HG02852 (cell line): ENCODE results near the gene RAPGEF1.

Experiments
- ATAC-seq: cut with Tn5 transposase; IDR thresholded peaks from one replicate; pipeline ENCODE4 v1.9.1; 2021; ENCODE audit warnings: mild to moderate bottlenecking, moderate library complexity; ENCODE audit not compliant: unreplicated experiment

The RAPGEF1 gene

GRCh38 chr9:131627648-131628458, 112.0 kb downstream of the RAPGEF1 start:
- no peak for ATAC-seq

- ATAC-seq: no peak
Measured at GRCh38 chr9:131627326-131627647, 112.6 kb downstream of the RAPGEF1 start.

GRCh38 chr9:131625790-131626670, 113.8 kb downstream of the RAPGEF1 start:
- ATAC-seq: no peak

- ATAC-seq: no peak
Measured at GRCh38 chr9:131625508-131625787, 114.4 kb downstream of the RAPGEF1 start.

- ATAC-seq: no peak
Measured at GRCh38 chr9:131624636-131625507, 115.0 kb downstream of the RAPGEF1 start.

DNA sequence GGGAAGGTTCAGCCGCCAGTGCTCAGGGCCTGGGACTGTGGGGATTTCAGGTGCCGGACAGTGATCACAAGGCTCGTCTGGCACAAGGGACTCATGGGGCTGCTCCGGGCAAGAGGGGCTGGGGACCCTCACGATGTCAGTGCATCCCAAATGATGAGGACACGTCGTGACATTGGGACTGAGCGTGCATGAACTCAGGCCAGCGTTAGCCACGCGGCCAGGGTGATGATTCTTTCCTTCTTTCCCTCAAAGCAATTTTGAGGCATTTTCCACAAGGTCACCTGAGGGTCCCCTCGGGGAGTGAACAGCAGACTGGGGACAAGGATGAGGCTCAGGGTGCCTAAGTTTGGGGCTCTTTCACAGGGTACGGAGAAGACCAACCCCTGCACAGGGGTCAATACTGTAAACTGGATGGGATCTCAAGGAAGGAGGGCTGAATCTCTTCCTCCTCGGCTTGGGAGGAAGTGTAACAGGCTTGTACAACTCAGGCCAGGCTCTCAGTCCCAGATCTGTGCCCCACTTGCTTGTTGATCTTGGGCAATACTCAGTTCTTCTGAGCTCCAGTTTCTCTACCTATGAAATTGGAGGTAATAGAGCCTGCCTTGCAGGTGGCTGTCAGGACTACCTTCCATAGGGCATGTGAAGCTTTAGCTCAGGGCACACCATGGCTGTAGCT, 116.1 kb downstream of the RAPGEF1 start:
- ATAC-seq: no peak

- peak; percentile 49 for ATAC-seq
Measured at GRCh38 chr9:131622523-131622922, 117.4 kb downstream of the RAPGEF1 start.

DNA sequence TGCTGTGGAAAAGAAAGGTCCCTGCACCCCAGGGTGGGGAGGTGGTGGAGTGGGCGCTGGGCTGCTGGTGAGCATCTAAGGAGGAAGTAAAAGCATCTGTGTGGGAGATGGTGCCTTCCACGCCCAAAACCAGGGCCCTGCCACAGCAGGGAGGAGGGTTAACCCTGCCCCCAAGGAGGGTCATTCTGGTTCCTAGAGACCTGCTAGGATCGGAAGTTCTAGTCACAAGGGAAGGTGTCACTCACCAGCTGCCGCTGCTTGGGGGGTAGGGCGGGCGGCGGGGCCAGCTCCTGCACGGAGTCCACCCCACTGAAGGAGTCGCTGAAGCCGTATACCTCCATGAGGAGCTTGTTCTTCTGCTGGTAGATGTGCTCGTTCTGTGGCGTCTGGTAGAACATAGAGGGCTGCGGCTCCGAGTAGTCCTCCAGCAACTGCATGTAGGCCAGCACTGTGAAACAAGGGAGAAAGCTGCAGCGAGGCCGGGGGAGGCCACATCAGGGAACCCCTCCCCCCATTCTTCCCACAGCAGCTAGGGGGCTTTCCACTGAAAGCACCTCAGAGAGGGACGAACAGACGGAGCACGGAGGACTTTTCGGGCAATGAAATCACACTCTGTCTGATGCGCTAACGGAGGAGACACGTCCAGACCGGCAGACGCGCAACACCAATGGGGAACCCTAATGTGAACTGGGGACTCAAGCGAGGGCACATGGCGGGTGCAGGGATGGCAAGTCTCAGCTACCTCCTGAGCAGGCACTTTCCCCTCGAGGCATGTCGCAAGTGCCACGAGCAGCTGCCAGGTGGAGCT, 118.1 kb downstream of the RAPGEF1 start:
- no peak for ATAC-seq

DNA sequence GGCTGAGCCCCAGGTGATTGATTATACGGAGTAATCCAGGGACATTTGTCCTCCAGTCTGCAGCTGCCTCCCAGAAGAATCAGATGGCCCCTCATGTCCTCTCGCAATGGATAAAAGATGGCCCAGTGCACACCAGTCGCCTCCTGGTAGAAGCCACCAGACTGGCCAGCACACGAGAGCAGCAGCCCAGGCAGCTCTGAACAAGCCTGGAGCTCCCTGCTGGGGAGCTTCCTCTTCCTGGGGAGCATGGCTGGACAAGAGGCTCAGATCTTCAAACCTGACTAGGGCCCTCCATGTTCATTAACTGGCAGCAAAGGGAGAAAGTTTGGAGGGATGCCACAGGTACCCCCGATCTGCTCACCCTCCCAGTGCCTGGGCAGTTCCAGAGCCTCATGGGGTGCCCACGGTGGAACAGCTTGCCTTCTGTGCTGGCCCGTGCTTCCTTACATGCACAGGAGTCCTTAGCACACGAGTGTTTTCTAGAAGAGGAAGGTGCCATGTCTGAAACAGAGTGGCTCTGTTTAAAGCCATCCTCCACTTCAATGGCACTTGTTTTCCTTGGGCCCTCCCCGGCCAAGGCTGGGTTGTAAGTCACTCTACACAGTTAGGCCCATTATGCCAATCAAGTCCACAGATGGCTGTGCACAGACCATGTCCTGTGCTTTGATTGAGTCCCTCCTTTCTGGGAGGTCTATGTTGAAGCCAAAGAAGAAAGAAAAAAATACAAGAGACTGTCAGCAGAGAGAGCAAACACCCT, 118.9 kb downstream of the RAPGEF1 start:
- no peak for ATAC-seq

- ATAC-seq: no peak
Measured at GRCh38 chr9:131619680-131620079, 120.2 kb downstream of the RAPGEF1 start.

DNA sequence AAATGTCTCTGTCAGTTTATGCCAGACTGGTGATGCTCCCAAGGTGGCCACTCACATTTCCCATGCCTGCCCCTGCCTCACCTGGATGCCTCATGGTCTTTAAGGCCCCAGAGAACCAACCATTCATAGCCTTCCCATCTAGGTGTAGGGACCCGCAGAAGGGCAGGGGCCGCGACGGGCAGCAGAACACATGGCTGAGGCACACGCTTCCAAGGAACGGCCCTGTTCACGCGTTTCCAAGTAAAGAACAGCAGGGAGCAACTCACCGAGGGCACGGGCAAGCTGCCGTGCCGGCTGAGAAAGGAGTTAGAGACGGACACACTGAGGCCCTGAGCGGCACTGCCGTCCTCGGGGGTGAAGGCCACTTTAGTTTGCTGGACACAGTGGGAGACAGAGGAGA, 121.1 kb downstream of the RAPGEF1 start:
- no peak for ATAC-seq

DNA sequence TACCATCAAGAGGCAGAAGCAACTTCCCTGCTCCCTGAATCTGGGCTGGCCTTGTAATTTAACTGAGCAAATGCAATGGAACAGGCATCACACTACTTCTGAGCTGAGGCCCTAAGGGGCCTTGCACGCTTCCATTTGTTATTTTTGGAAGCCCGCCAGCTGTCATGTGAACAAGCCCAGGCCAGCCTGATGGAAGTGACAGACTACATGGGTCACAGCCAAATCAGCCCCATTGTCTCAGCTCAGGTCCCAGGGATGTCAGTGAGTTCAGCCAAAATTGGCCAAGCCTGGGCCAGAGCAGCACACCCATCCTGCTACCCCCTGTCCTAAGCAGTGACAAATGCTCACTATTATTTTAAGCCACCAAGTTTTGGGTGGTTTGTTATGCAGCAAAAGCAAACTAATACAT, 121.8 kb downstream of the RAPGEF1 start:
- ATAC-seq: no peak

DNA sequence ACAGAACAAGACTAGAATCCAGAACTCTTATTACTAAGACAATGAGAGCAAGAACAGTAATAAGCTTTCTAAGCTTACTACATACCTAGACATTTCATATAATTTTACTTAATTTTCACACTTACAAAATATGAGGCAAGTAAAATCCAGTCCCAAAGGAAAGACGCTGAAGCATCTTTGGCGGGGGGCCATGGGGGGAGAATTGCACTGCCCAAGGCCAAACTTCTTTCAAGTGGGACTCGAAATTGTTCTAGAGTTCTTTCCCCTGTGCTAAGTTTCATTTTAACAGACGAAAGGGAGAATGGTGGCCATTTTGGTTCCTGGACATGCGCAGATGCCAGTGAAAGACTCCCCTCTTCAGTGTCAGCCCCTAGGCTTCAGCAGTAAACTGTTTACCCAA, 122.3 kb downstream of the RAPGEF1 start:
- no peak for ATAC-seq

DNA sequence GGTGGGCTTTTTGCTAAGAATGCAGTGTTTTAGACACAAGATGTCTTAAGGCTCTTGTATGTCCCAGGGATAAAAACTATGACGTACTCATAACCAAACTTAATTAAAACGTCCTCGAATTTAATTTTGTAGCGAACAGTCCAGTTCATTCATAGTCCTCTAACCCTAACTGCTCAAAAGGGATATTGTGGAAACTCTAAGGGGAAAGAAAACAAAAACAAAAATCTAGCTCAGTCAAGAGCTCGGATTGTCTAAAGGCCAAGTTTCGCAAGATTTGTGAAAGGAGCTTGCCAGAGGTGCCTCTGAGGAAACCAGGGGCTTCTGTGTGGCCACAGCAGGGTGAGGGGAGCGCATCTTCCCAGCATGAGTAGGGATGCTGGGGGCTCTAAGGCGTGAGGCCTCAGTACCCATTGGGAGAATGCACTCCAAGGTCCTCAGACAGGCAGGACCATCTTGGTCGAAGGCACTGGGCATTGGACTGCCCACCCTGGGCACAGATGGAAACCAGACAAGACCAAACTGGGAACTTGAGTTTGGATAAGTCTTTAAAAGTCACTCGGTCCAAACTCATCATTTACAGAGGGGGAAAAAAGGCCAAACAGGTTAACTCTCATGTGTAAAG, 122.8 kb downstream of the RAPGEF1 start:
- no peak for ATAC-seq

DNA sequence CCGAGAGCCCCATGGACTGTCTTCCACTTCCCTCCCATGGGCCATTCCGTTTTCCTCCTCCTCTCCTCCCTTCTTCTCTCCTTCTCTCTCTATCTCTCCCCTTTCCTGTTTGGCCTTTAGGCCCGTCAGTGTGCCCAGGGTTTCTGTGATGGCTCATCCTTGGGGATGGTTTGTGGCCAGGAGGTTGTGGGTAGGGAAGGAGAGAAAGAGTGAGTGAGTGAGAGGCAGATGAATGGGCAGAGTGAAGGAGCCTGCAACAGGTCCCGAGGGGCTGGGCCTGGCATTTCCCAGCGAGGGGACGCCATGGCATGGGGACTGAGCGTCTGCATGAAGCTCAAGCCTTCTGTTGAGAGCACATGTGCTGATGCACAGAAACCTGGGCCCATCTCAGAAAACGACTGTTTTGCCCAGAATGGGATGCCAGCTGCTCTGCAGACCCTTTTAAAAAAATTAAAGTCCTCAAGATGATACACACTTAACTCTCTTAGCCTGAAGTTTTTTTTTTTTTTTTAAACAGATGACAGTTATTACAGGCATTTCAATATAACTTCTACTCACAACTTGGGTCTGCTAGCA, 125.4 kb downstream of the RAPGEF1 start:
- ATAC-seq: no peak

DNA sequence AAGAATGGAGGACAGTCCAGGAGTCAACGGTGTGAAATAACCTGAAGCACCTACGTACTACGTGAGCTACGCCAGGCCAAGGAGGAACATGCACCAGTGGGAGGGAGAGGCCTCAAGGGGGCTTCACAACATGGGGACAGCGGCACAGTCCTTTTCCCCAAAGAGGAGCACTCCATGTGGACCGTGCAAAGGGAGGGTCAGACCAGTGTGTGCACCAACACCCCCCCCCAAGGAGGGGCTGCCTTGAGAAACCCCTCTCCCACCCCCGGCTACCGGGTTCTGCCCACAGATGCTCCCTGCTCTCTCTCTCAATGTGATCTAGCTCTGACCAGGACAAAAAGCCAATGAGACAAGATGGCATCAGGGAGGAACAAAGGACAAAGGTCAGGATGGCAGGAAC, 126.0 kb downstream of the RAPGEF1 start:
- ATAC-seq: no peak

DNA sequence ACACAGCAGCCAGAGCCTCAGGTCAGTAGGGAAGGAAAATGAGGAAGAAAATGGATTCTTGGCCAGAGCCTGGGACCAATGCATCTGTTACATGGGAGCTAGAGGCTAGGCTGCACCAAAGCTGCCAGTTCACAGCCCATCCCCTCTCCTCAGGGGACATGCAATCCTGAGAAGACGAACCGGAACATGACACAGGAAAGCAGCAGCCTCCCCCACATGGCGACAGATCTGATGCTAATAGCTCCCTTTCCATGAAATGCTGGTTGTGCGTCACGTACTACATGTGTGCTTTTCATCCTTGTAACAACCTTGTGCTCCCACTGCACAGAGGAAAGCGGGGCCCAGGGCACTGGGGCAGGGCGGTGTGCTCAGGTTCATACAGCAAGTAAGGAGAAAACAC, 127.0 kb downstream of the RAPGEF1 start:
- ATAC-seq: no peak

- ATAC-seq: no peak
Measured at GRCh38 chr9:131611586-131612315, 128.1 kb downstream of the RAPGEF1 start.
